ENCODE data around the gene SLC24A4.

The SLC24A4 gene

DNA sequence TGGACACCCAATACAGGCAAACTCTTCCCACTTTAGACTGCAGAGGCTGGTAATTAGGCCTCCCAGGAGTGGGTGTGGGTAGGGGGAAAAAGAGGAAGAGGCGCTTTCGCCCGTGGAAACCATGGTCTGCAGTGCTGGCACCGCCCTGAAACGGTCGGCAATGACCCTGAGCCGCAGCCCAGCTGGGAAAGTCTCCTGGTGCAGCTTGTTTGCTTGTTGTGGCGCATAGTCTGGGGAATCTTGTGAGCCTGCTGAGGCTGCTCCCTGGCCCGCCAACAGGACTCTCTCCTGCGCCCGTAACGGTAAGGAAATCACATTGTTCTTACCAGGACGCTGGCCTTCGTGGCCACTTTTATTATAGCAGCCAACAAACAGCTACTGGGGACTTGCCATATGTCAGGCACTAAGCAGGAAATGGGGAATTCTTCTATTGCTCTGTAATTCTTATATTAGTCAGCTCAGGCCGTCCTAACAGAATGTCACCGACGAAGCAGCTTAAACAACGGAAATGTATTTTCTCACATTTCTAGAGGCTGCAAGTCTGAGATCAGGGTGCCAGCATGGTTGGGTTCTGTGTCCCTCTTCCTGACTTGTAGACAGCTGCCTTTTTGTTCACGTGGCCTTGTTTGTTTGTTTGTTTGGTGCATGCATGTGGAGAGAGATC lies 138.1 kb downstream of the SLC24A4 start:
- Histone ChIP-seq H3K9me2 (replicated peaks; ENCODE audit: insufficient read depth, low read length) (no peaks in the 10 kb centered on the region), H3K27ac (ENCODE audit: low read depth, low read length) (no peak overlapping the region), H3K79me2 (ENCODE audit: insufficient read depth, low read length) (no peaks in the 10 kb centered on the region), H3K4me2 (ENCODE audit: low read depth, low read length, poor library complexity, severe bottlenecking) (no peak overlapping the region), H3K27me3 (ENCODE audit: low read length) (no peaks in the 10 kb centered on the region), H3K36me3 (ENCODE audit: low read length) (no peaks in the 10 kb centered on the region), H3K9me3 (ENCODE audit: insufficient read depth, low read length) (no peaks in the 10 kb centered on the region), H4K20me1 (ENCODE audit: low read depth, low read length) (no peaks in the 10 kb centered on the region), H3K9ac (ENCODE audit: low read length) (no peak overlapping the region), H2AFZ (ENCODE audit: low read depth, low read length, severe bottlenecking) (no peak overlapping the region), H3F3A (ENCODE audit: insufficient read depth) (no peaks in the 10 kb centered on the region), H3K4me3 (ENCODE audit: insufficient read depth, low read length, poor library complexity, severe bottlenecking) (no peak overlapping the region)
- no peak for TF ChIP-seq EZH2phosphoT487 (conservative IDR thresholded peaks at IDR 0.05; ENCODE audit: low read length)
- TF ChIP-seq, protein P1, sequence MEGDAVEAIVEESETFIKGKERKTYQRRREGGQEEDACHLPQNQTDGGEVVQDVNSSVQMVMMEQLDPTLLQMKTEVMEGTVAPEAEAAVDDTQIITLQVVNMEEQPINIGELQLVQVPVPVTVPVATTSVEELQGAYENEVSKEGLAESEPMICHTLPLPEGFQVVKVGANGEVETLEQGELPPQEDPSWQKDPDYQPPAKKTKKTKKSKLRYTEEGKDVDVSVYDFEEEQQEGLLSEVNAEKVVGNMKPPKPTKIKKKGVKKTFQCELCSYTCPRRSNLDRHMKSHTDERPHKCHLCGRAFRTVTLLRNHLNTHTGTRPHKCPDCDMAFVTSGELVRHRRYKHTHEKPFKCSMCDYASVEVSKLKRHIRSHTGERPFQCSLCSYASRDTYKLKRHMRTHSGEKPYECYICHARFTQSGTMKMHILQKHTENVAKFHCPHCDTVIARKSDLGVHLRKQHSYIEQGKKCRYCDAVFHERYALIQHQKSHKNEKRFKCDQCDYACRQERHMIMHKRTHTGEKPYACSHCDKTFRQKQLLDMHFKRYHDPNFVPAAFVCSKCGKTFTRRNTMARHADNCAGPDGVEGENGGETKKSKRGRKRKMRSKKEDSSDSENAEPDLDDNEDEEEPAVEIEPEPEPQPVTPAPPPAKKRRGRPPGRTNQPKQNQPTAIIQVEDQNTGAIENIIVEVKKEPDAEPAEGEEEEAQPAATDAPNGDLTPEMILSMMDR (IDR thresholded peaks at IDR 0.05; ENCODE audit: insufficient read depth, low read length, poor library complexity, severe bottlenecking), result no peak

DNA sequence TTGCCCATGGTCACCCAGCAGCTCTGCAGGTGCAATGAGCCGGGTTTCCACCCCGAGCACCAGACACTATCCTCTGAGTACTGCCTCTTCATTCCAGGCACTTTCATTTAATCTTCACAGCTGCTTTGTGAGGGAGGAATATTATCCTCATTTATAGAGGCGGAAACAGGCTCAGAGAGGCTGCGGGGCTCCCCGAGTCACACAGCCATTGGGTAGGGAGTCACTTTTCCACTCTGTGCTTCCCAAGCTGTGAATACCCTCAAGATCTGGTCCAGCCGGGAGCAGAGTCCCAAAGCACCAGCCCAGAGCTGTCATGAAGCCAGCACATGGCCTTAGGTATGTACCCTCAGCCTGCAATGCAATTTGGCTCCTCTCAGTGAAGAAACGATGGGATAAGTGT lies 138.9 kb downstream of the SLC24A4 start:
- Histone ChIP-seq H3K9me2 (replicated peaks; ENCODE audit: insufficient read depth, low read length) (no peaks in the 10 kb centered on the region), H3K9ac (ENCODE audit: low read length) (no peak overlapping the region), H4K20me1 (ENCODE audit: low read depth, low read length) (no peaks in the 10 kb centered on the region), H3K9me3 (ENCODE audit: insufficient read depth, low read length) (peaks cover 3% of the 10 kb centered on the region; the same call in 1 of the 2 replicates), H3K36me3 (ENCODE audit: low read length) (no peaks in the 10 kb centered on the region), H3K27ac (ENCODE audit: low read depth, low read length) (no peak overlapping the region), H3K4me3 (ENCODE audit: insufficient read depth, low read length, poor library complexity, severe bottlenecking) (no peak overlapping the region), H3K4me2 (ENCODE audit: low read depth, low read length, poor library complexity, severe bottlenecking) (no peak overlapping the region), H2AFZ (ENCODE audit: low read depth, low read length, severe bottlenecking) (no peak overlapping the region), H3K27me3 (ENCODE audit: low read length) (no peaks in the 10 kb centered on the region), H3K79me2 (ENCODE audit: insufficient read depth, low read length) (no peaks in the 10 kb centered on the region), H3F3A (ENCODE audit: insufficient read depth) (no peaks in the 10 kb centered on the region)
- TF ChIP-seq, protein P1 (IDR thresholded peaks at IDR 0.05; ENCODE audit: insufficient read depth, low read length, poor library complexity, severe bottlenecking), result no peak
- no peak for TF ChIP-seq EZH2phosphoT487 (conservative IDR thresholded peaks at IDR 0.05; ENCODE audit: low read length)

DNA sequence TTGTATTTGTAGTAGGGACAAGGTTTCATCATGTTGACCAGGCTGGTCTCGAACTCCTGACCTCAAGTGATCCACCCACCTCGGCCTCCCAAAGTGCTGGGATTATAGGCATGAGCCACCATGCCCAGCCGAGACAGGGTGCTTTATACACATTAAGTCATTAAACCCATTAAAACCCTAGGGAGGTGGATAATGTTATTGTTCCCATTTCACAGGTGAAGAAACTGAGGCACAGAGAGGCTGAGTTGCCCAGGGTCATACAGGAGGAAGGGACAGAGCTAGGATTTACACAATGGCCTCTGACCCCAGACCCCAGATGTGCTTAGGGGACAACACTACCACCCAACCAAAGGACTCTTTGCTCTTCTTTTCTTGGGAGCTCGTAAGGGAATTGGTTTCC lies 139.6 kb downstream of the SLC24A4 start:
- Histone ChIP-seq H3F3A (ENCODE audit: insufficient read depth) (no peaks in the 10 kb centered on the region), H3K9me3 (ENCODE audit: insufficient read depth, low read length) (peaks cover 6% of the 10 kb centered on the region; the same call in 1 of the 2 replicates), H3K4me2 (ENCODE audit: low read depth, low read length, poor library complexity, severe bottlenecking) (no peak overlapping the region), H3K4me3 (ENCODE audit: insufficient read depth, low read length, poor library complexity, severe bottlenecking) (no peak overlapping the region), H3K27ac (ENCODE audit: low read depth, low read length) (no peak overlapping the region), H3K36me3 (ENCODE audit: low read length) (no peaks in the 10 kb centered on the region), H3K27me3 (ENCODE audit: low read length) (no peaks in the 10 kb centered on the region), H4K20me1 (ENCODE audit: low read depth, low read length) (no peaks in the 10 kb centered on the region), H2AFZ (ENCODE audit: low read depth, low read length, severe bottlenecking) (no peak overlapping the region), H3K9me2 (replicated peaks; ENCODE audit: insufficient read depth, low read length) (no peaks in the 10 kb centered on the region), H3K79me2 (ENCODE audit: insufficient read depth, low read length) (no peaks in the 10 kb centered on the region), H3K9ac (ENCODE audit: low read length) (no peak overlapping the region)
- TF ChIP-seq, protein P1 (IDR thresholded peaks at IDR 0.05; ENCODE audit: insufficient read depth, low read length, poor library complexity, severe bottlenecking), result no peak
- no peak for TF ChIP-seq EZH2phosphoT487 (conservative IDR thresholded peaks at IDR 0.05; ENCODE audit: low read length)
